GM21825 (cell line): ENCODE measurements around the gene ANKRD39.

Experiments used
- ATAC-seq: cut with Tn5 transposase; IDR thresholded peaks from one replicate; pipeline ENCODE4 v1.9.1; 2021; ENCODE audit warnings: mild to moderate bottlenecking, moderate library complexity; ENCODE audit not compliant: unreplicated experiment

Gene ANKRD39

GRCh38 chr2:96859099-96859649 lies 1.4 kb upstream of the ANKRD39 start:
- ATAC-seq = no peak

GRCh38 chr2:96856776-96857666 lies 795 bp downstream of the ANKRD39 start:
- no peak for ATAC-seq

- no peak for ATAC-seq
Measured at GRCh38 chr2:96853321-96853720, 4.5 kb downstream of the ANKRD39 start.

GRCh38 chr2:96852667-96853066 lies 5.1 kb downstream of the ANKRD39 start:
- ATAC-seq = no peak

GRCh38 chr2:96848264-96848663 lies 9.6 kb downstream of the ANKRD39 start:
- ATAC-seq = no peak

GRCh38 chr2:96847586-96847985 lies 10.2 kb downstream of the ANKRD39 start:
- no peak for ATAC-seq

GRCh38 chr2:96846825-96847224 lies 11.0 kb downstream of the ANKRD39 start:
- no peak for ATAC-seq

- ATAC-seq = no peak
Measured at GRCh38 chr2:96844405-96844808, 13.4 kb downstream of the ANKRD39 start.

GRCh38 chr2:96843538-96844268 lies 14.1 kb downstream of the ANKRD39 start, which contains the start of gene ANKRD23:
Gene ANKRD23 (minus strand): TSS chr2:96844021. CDS start chr2:96843992, 29 bp downstream.
- ATAC-seq = no peak

- no peak for ATAC-seq
Measured at GRCh38 chr2:96842600-96842999, 15.2 kb downstream of the ANKRD39 start.

- ATAC-seq = no peak
Measured at GRCh38 chr2:96841701-96842495, 15.9 kb downstream of the ANKRD39 start.

GRCh38 chr2:96839875-96840850 lies 17.7 kb downstream of the ANKRD39 start:
- no peak for ATAC-seq

GRCh38 chr2:96839293-96839874 lies 18.4 kb downstream of the ANKRD39 start:
- peak; percentile 63 for ATAC-seq

GRCh38 chr2:96838345-96839292 lies 19.2 kb downstream of the ANKRD39 start:
- no peak for ATAC-seq

GRCh38 chr2:96837575-96837974 lies 20.2 kb downstream of the ANKRD39 start:
- ATAC-seq = no peak

- ATAC-seq = no peak
Measured at GRCh38 chr2:96835830-96836229, 22.0 kb downstream of the ANKRD39 start.

GRCh38 chr2:96832754-96833507 lies 24.9 kb downstream of the ANKRD39 start:
- no peak for ATAC-seq

GRCh38 chr2:96832408-96832753 lies 25.4 kb downstream of the ANKRD39 start:
- ATAC-seq = no peak
